Dendritic cell treated with granulocyte-macrophage colony-stimulating factor and Interleukin-4, amounts not matched to agents 40 ng/mL and 50 ng/mL, for 4 days (primary cell): ENCODE measurements around the gene ZNF423.

Experiments
- H3K27ac Mint-ChIP-seq: one replicate; pipeline ENCODE4 v1.8.0; 2022; ENCODE audit warnings: mild to moderate bottlenecking, mixed read lengths
- H3K27me3 Mint-ChIP-seq: one replicate; pipeline ENCODE4 v1.8.0; 2022; ENCODE audit warnings: mild to moderate bottlenecking, mixed read lengths
- H3K36me3 Mint-ChIP-seq: one replicate; pipeline ENCODE4 v1.8.0; 2022; ENCODE audit warnings: low read depth, mixed read lengths
- H3K4me1 Mint-ChIP-seq: one replicate; pipeline ENCODE4 v1.8.0; 2022; ENCODE audit warnings: low read depth, mixed read lengths
- H3K4me3 Mint-ChIP-seq: one replicate; pipeline ENCODE4 v1.8.0; 2022; ENCODE audit warnings: mild to moderate bottlenecking, moderate library complexity, mixed read lengths
- H3K9me3 Mint-ChIP-seq: one replicate; pipeline ENCODE4 v1.8.0; 2022; ENCODE audit warnings: mixed read lengths
- intact Hi-C: fragments of 100-400 bp; cut with micrococcal nuclease; formaldehyde crosslinking; loops from one replicate; pipeline ENCODE4 v1.15.0; 2022

The ZNF423 gene

GRCh38 chr16:49766225-49766624, 89.7 kb downstream of the ZNF423 start:
- no peaks in the 10 kb centered on the region for H3K27me3 Mint-ChIP-seq
- H3K9me3 Mint-ChIP-seq, result no peaks in the 10 kb centered on the region
- no peaks in the 10 kb centered on the region for H3K4me1 Mint-ChIP-seq
- intact Hi-C loops, result no loop called here
- no peak overlapping the region for H3K27ac Mint-ChIP-seq
- H3K4me3 Mint-ChIP-seq, result no peak overlapping the region
- no peaks in the 10 kb centered on the region for H3K36me3 Mint-ChIP-seq

GRCh38 chr16:49763826-49764225, 92.1 kb downstream of the ZNF423 start:
- no peaks in the 10 kb centered on the region for H3K9me3 Mint-ChIP-seq
- peaks cover 8% of the 10 kb centered on the region for H3K4me1 Mint-ChIP-seq
- no peaks in the 10 kb centered on the region for H3K27me3 Mint-ChIP-seq
- H3K36me3 Mint-ChIP-seq, result no peaks in the 10 kb centered on the region
- H3K4me3 Mint-ChIP-seq, result no peak overlapping the region
- intact Hi-C loops, result no loop called here
- no peak overlapping the region for H3K27ac Mint-ChIP-seq

- Mint-ChIP-seq H3K27me3 (peaks cover 3% of the 10 kb centered on the region), H3K4me1 (peaks cover 10% of the 10 kb centered on the region)
Measured at GRCh38 chr16:49760815-49761214, 95.1 kb downstream of the ZNF423 start.

GRCh38 chr16:49757559-49758069, 98.3 kb downstream of the ZNF423 start:
- Mint-ChIP-seq H3K27me3 (peaks cover 8% of the 10 kb centered on the region), H3K4me1 (peaks cover 33% of the 10 kb centered on the region), H3K36me3 (no peaks in the 10 kb centered on the region), H3K9me3 (no peaks in the 10 kb centered on the region), H3K4me3 (no peak overlapping the region), H3K27ac (no peak overlapping the region)
- intact Hi-C loops, result no loop called here

More at GRCh38 chr16:49760815-49761214, 95.1 kb downstream of the ZNF423 start:
- H3K36me3 Mint-ChIP-seq, result no peaks in the 10 kb centered on the region
- no peaks in the 10 kb centered on the region for H3K9me3 Mint-ChIP-seq
- H3K27ac Mint-ChIP-seq, result no peak overlapping the region
- H3K4me3 Mint-ChIP-seq, result no peak overlapping the region
- intact Hi-C loops, result no loop called here

GRCh38 chr16:49756775-49757558, 98.9 kb downstream of the ZNF423 start:
- intact Hi-C loops, result no loop called here
- Mint-ChIP-seq H3K4me3 (no peak overlapping the region), H3K27ac (no peak overlapping the region), H3K27me3 (peaks cover 8% of the 10 kb centered on the region), H3K4me1 (peaks cover 33% of the 10 kb centered on the region), H3K9me3 (no peaks in the 10 kb centered on the region), H3K36me3 (no peaks in the 10 kb centered on the region)

GRCh38 chr16:49755716-49756505, 100.0 kb downstream of the ZNF423 start:
- Mint-ChIP-seq H3K4me1 (peaks cover 33% of the 10 kb centered on the region), H3K4me3 (no peak overlapping the region), H3K36me3 (no peaks in the 10 kb centered on the region), H3K27me3 (peaks cover 8% of the 10 kb centered on the region), H3K27ac (no peak overlapping the region), H3K9me3 (no peaks in the 10 kb centered on the region)
- intact Hi-C loops, result no loop called here

- Mint-ChIP-seq H3K9me3 (no peaks in the 10 kb centered on the region), H3K4me1 (peaks cover 33% of the 10 kb centered on the region), H3K4me3 (peak overlapping the region; percentile 69), H3K27ac (peak overlapping the region; percentile 71), H3K36me3 (no peaks in the 10 kb centered on the region), H3K27me3 (peaks cover 8% of the 10 kb centered on the region)
- intact Hi-C loops, result no loop called here
Measured at GRCh38 chr16:49755313-49755620, 100.6 kb downstream of the ZNF423 start.

- no peaks in the 10 kb centered on the region for H3K36me3 Mint-ChIP-seq
- peaks cover 32% of the 10 kb centered on the region for H3K4me1 Mint-ChIP-seq
- intact Hi-C loops, result no loop called here
- peak overlapping the region; percentile 71 for H3K27ac Mint-ChIP-seq
- H3K4me3 Mint-ChIP-seq, result peak overlapping the region; percentile 69
- peaks cover 8% of the 10 kb centered on the region for H3K27me3 Mint-ChIP-seq
- H3K9me3 Mint-ChIP-seq, result no peaks in the 10 kb centered on the region
Measured at GRCh38 chr16:49754495-49755312, 101.2 kb downstream of the ZNF423 start.

GRCh38 chr16:49750341-49751000, 105.4 kb downstream of the ZNF423 start:
- Mint-ChIP-seq H3K4me3 (no peak overlapping the region), H3K9me3 (no peaks in the 10 kb centered on the region), H3K27me3 (peaks cover 7% of the 10 kb centered on the region), H3K27ac (no peak overlapping the region), H3K36me3 (no peaks in the 10 kb centered on the region), H3K4me1 (peaks cover 19% of the 10 kb centered on the region)
- intact Hi-C loops, result no loop called here

- intact Hi-C loops, result no loop called here
Measured at GRCh38 chr16:49749816-49750215, 106.1 kb downstream of the ZNF423 start.

GRCh38 chr16:49748322-49748721, 107.6 kb downstream of the ZNF423 start:
- H3K27ac Mint-ChIP-seq, result no peak overlapping the region
- no peaks in the 10 kb centered on the region for H3K9me3 Mint-ChIP-seq
- H3K4me1 Mint-ChIP-seq, result no peaks in the 10 kb centered on the region
- peaks cover 2% of the 10 kb centered on the region for H3K27me3 Mint-ChIP-seq
- H3K4me3 Mint-ChIP-seq, result no peak overlapping the region
- intact Hi-C loops, result no loop called here
- no peaks in the 10 kb centered on the region for H3K36me3 Mint-ChIP-seq

More at GRCh38 chr16:49749816-49750215, 106.1 kb downstream of the ZNF423 start:
- Mint-ChIP-seq H3K4me3 (no peak overlapping the region), H3K36me3 (no peaks in the 10 kb centered on the region), H3K4me1 (peaks cover 13% of the 10 kb centered on the region), H3K27ac (no peak overlapping the region), H3K27me3 (peaks cover 6% of the 10 kb centered on the region), H3K9me3 (no peaks in the 10 kb centered on the region)

- H3K27ac Mint-ChIP-seq, result no peak overlapping the region
- H3K9me3 Mint-ChIP-seq, result no peaks in the 10 kb centered on the region
- H3K36me3 Mint-ChIP-seq, result no peaks in the 10 kb centered on the region
- no peaks in the 10 kb centered on the region for H3K4me1 Mint-ChIP-seq
- intact Hi-C loops, result no loop called here
- peaks cover 3% of the 10 kb centered on the region for H3K27me3 Mint-ChIP-seq
- H3K4me3 Mint-ChIP-seq, result no peak overlapping the region
Measured at GRCh38 chr16:49747654-49748053, 108.3 kb downstream of the ZNF423 start.

- Mint-ChIP-seq H3K27me3 (peaks cover 3% of the 10 kb centered on the region), H3K9me3 (no peaks in the 10 kb centered on the region), H3K4me3 (no peak overlapping the region), H3K4me1 (no peaks in the 10 kb centered on the region), H3K27ac (no peak overlapping the region), H3K36me3 (no peaks in the 10 kb centered on the region)
- intact Hi-C loops, result no loop called here
Measured at GRCh38 chr16:49746545-49746944, 109.4 kb downstream of the ZNF423 start.
